Prostate gland (tissue), 2 donors: ENCODE data around the gene GPATCH8.

Experiments
- CTCF ChIP-seq, 4 experiments: fragments of 200-600 bp in 2 of 4; fragments of 450-650 bp in 2 of 4; sonication (generic) in 2 of 4; IDR thresholded peaks; 1 replicate in 3 of 4; 2 replicates in 1 of 4; pipeline ENCODE4 v1.5.1; 2016 to 2019; ENCODE audit warnings: antibody characterized with exemption in 4 of 4, mild to moderate bottlenecking in 2 of 4, moderate library complexity in 2 of 4
- POLR2A ChIP-seq: fragments of 450-650 bp; IDR thresholded peaks from one replicate; pipeline ENCODE4 v1.6.1; 2016; ENCODE audit warnings: antibody characterized with exemption, mild to moderate bottlenecking

- TF ChIP-seq CTCF (IDR thresholded peaks at IDR 0.05) = peak in 3 of 4 experiments; percentile 36 to 72 (median 56)
- TF ChIP-seq POLR2A = no peak
Observed at GRCh38 chr17:44350733-44351226, 152.4 kb downstream of the GPATCH8 start.
